Subcutaneous adipose tissue (tissue), 4 donors: ENCODE results near the gene CADM2. TPM values are rescaled to one million over a fixed set of nuclear protein-coding genes. Genes with fewer than 3 reads are reported as not detected.

Experiments used
- CTCF ChIP-seq: fragments of 450-650 bp; IDR thresholded peaks from one replicate; pipeline ENCODE4 v1.5.1; 2016; ENCODE audit warnings: low read depth, mild to moderate bottlenecking, control low read depth, antibody characterized with exemption, moderate library complexity
- total RNA-seq, 4 donors: library from RNA; depleted of rRNA; stranded (reverse); fragments of >200 nt; gene quantifications; one replicate each; pipeline ENCODE4 v1.1.0, GENCODE V29; 2016

The CADM2 gene
- total RNA-seq, 4 donors from 2014 or later: 1.0 to 19.8 (median 4.4) TPM

- TF ChIP-seq CTCF: no peak
Measured at GRCh38 chr3:85525264-85525663, 566.5 kb downstream of the CADM2 start.

- TF ChIP-seq CTCF: no peak
Measured at GRCh38 chr3:85533586-85533985, 574.8 kb downstream of the CADM2 start.

- TF ChIP-seq CTCF: no peak
Measured at GRCh38 chr3:85535517-85535916, 576.7 kb downstream of the CADM2 start.

GRCh38 chr3:85539232-85539631, 580.4 kb downstream of the CADM2 start:
- TF ChIP-seq CTCF: no peak

GRCh38 chr3:85554153-85554552, 595.4 kb downstream of the CADM2 start:
- no peak for TF ChIP-seq CTCF

GRCh38 chr3:85560088-85560785, 601.4 kb downstream of the CADM2 start:
- TF ChIP-seq CTCF: no peak

- no peak for TF ChIP-seq CTCF
Measured at GRCh38 chr3:85567071-85567676, 608.4 kb downstream of the CADM2 start.
